ENCODE results near the gene TMEM40. TPM values are rescaled to one million over a fixed set of nuclear protein-coding genes. Genes with fewer than 3 reads are reported as not detected.

TMEM40 gene
- total and polyA plus RNA-seq, 9 of the 15 experiments (the other 6 are each of a cell fraction or from before 2014, with no cell fraction given): 0.11 to 0.31 (median 0.14) TPM; not detected in 6

- TF ChIP-seq ZNF407 (IDR thresholded peaks at IDR 0.05; ENCODE audit: low read depth) (no peak), KLF13 (tag; IDR thresholded peaks at IDR 0.05; ENCODE audit: borderline replicate concordance, low read depth) (0 out of 2 replicates have a peak, but pooled peaks have one; percentile 24), CHAMP1 (IDR thresholded peaks at IDR 0.05) (no peak), LCOR (CRISPR knock-in tag; IDR thresholded peaks at IDR 0.05) (no peak), EZH2 (IDR thresholded peaks at IDR 0.05; ENCODE audit: borderline replicate concordance, low read depth, low read length) (no peak), ID3 (CRISPR knock-in tag; IDR thresholded peaks at IDR 0.05) (no peak), ID3 (tag; IDR thresholded peaks at IDR 0.05) (peak; percentile 62; the same call in 1 of the 2 replicates), EWSR1 (IDR thresholded peaks at IDR 0.05; ENCODE audit: borderline replicate concordance, low read depth, partially characterized antibody) (no peak), VEZF1 (CRISPR knock-in tag; IDR thresholded peaks at IDR 0.05) (peak; percentile 92), TRIM25 (IDR thresholded peaks at IDR 0.05; ENCODE audit: borderline replicate concordance) (no peak)
Measured at GRCh38 chr3:12796171-12797123, 37.4 kb upstream of the TMEM40 start, which contains the start of gene CAND2 (continued).
